Measurements from ENCODE around the gene SORCS1. TPM values are rescaled to one million over a fixed set of nuclear protein-coding genes. Genes with fewer than 3 reads are reported as not detected.

SORCS1 gene
- total RNA-seq, 1 experiment from 2014 or later, result not detected

DNA sequence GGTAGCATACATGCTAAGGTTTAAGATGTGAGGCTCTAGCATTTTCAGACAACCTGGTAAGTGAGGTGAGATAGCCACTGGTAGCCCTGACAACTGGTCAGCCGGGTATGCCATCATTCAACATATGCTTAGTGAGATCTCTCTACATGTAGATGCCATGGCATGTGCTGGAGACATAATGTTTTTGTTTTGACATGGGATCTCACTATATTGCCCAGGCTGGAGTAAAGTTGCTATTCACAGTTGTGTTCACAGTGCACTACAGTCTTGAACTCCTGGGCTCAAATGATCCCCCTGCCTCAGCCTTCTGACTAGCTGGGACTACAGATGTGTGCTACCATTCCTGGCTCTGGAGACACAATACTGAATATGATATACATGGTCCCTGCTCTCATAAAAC is 437.3 kb downstream of the SORCS1 start:
- Histone ChIP-seq H3K79me2 (ENCODE audit: low read depth) (no peaks in the 10 kb centered on the region), H3K27ac (no peak overlapping the region), H3K4me3 (no peak overlapping the region), H3K4me1 (replicated peaks; ENCODE audit: insufficient read depth) (no peaks in the 10 kb centered on the region), H4K20me1 (ENCODE audit: insufficient read depth) (no peaks in the 10 kb centered on the region), H3F3A (ENCODE audit: insufficient read depth, low read depth) (no peaks in the 10 kb centered on the region), H3K9me3 (ENCODE audit: insufficient read depth, low read depth) (no peaks in the 10 kb centered on the region), H3K4me2 (no peak overlapping the region), H2AFZ (no peak overlapping the region), H3K9me2 (ENCODE audit: insufficient read depth) (no peaks in the 10 kb centered on the region), H3K27me3 (ENCODE audit: insufficient read depth, low read depth) (no peaks in the 10 kb centered on the region), H3K36me3 (ENCODE audit: low read depth) (no peaks in the 10 kb centered on the region)
- TF ChIP-seq, protein P1, sequence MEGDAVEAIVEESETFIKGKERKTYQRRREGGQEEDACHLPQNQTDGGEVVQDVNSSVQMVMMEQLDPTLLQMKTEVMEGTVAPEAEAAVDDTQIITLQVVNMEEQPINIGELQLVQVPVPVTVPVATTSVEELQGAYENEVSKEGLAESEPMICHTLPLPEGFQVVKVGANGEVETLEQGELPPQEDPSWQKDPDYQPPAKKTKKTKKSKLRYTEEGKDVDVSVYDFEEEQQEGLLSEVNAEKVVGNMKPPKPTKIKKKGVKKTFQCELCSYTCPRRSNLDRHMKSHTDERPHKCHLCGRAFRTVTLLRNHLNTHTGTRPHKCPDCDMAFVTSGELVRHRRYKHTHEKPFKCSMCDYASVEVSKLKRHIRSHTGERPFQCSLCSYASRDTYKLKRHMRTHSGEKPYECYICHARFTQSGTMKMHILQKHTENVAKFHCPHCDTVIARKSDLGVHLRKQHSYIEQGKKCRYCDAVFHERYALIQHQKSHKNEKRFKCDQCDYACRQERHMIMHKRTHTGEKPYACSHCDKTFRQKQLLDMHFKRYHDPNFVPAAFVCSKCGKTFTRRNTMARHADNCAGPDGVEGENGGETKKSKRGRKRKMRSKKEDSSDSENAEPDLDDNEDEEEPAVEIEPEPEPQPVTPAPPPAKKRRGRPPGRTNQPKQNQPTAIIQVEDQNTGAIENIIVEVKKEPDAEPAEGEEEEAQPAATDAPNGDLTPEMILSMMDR (conservative IDR thresholded peaks at IDR 0.05), result no peak
- no peak for TF ChIP-seq EZH2 (IDR thresholded peaks at IDR 0.05; ENCODE audit: low read depth)
- intact Hi-C loops (cut with micrococcal nuclease; ENCODE audit: unreplicated experiment), result no loop called here
- BruUV-seq (replicated peaks), result no TSS peak
- ChIA-PET CTCF (no interaction called here), POLR2A (ENCODE audit: unreplicated experiment) (no interaction called here)
- no peak for DNase-seq

DNA sequence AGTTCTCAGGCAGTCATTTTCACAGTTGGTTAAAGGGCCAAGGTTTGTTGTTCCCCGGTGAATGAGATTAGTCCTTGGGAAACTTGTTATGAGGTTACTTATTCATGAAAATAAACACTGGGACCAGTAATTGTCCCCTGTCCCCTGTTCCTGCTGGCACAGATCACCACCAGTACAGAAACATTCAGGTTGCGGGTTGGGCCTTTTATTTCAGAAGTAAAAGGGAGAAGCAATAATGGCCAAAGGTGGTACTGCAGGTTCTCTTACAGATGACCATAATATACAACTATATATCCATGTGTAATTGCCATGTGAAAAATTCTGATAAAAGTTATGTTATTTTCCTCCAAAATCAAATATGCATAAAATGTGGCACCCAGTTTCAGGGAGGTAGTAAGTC is 442.0 kb downstream of the SORCS1 start:
- DNase-seq, result no peak
- Histone ChIP-seq H3K27ac (no peak overlapping the region), H3K27me3 (ENCODE audit: insufficient read depth, low read depth) (no peaks in the 10 kb centered on the region), H3K9me3 (ENCODE audit: insufficient read depth, low read depth) (no peaks in the 10 kb centered on the region), H3K36me3 (ENCODE audit: low read depth) (no peaks in the 10 kb centered on the region), H3K79me2 (ENCODE audit: low read depth) (no peaks in the 10 kb centered on the region), H3K4me2 (no peak overlapping the region), H3K9me2 (ENCODE audit: insufficient read depth) (no peaks in the 10 kb centered on the region), H4K20me1 (ENCODE audit: insufficient read depth) (no peaks in the 10 kb centered on the region), H2AFZ (no peak overlapping the region), H3F3A (ENCODE audit: insufficient read depth, low read depth) (no peaks in the 10 kb centered on the region), H3K4me1 (replicated peaks; ENCODE audit: insufficient read depth) (no peaks in the 10 kb centered on the region), H3K4me3 (no peak overlapping the region)
- ChIA-PET CTCF (no interaction called here), POLR2A (ENCODE audit: unreplicated experiment) (no interaction called here)
- BruUV-seq (replicated peaks), result no TSS peak
- intact Hi-C loops (cut with micrococcal nuclease; ENCODE audit: unreplicated experiment), result no loop called here
- TF ChIP-seq, protein P1 (conservative IDR thresholded peaks at IDR 0.05), result no peak
- no peak for TF ChIP-seq EZH2 (IDR thresholded peaks at IDR 0.05; ENCODE audit: low read depth)

DNA sequence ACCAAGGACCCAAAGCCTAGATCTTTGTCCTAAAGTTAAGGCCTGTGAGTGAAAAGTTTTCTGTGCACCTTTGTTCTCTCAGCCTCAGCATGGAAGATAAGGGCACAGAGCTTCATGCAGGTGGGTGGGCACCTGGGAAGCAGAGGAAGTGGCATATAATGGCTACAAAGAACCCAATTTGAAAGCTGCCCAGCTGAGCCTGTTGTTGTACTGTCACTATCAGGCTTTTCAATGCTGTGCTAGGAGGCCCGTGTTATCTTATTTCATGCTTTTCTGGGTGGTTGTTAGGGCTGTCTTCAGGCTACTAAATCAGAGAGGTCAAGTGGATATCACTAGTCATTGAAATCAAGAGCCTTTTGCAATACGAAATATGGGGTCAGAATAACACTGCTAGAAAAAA is 443.8 kb downstream of the SORCS1 start:
- Histone ChIP-seq H3K27me3 (ENCODE audit: insufficient read depth, low read depth) (no peaks in the 10 kb centered on the region), H2AFZ (no peak overlapping the region), H3K36me3 (ENCODE audit: low read depth) (no peaks in the 10 kb centered on the region), H3K79me2 (ENCODE audit: low read depth) (no peaks in the 10 kb centered on the region), H3K27ac (no peak overlapping the region), H3K9me2 (ENCODE audit: insufficient read depth) (no peaks in the 10 kb centered on the region), H3K4me2 (no peak overlapping the region), H4K20me1 (ENCODE audit: insufficient read depth) (no peaks in the 10 kb centered on the region), H3K4me1 (replicated peaks; ENCODE audit: insufficient read depth) (no peaks in the 10 kb centered on the region), H3K4me3 (no peak overlapping the region), H3K9me3 (ENCODE audit: insufficient read depth, low read depth) (no peaks in the 10 kb centered on the region), H3F3A (ENCODE audit: insufficient read depth, low read depth) (no peaks in the 10 kb centered on the region)
- DNase-seq, result no peak
- no peak for TF ChIP-seq EZH2 (IDR thresholded peaks at IDR 0.05; ENCODE audit: low read depth)
- TF ChIP-seq, protein P1 (conservative IDR thresholded peaks at IDR 0.05), result no peak
- ChIA-PET CTCF (no interaction called here), POLR2A (ENCODE audit: unreplicated experiment) (no interaction called here)
- intact Hi-C loops (cut with micrococcal nuclease; ENCODE audit: unreplicated experiment), result no loop called here
- no TSS peak for BruUV-seq (replicated peaks)

Data from PC-9 (cell line).